22Rv1 (cell line): ENCODE results near the gene ARHGEF28.

Experiments
- ZFX ChIP-seq: fragments of 450-650 bp; IDR thresholded peaks from 2 replicates; pipeline ENCODE4 v1.6.1; 2017; ENCODE audit warnings: antibody characterized with exemption, borderline replicate concordance
- TF ChIP-seq, protein P1 (sequence below): fragments of 450-650 bp; IDR thresholded peaks from 2 replicates; pipeline ENCODE4 v1.5.1; 2017; ENCODE audit warnings: mild to moderate bottlenecking

DNA sequence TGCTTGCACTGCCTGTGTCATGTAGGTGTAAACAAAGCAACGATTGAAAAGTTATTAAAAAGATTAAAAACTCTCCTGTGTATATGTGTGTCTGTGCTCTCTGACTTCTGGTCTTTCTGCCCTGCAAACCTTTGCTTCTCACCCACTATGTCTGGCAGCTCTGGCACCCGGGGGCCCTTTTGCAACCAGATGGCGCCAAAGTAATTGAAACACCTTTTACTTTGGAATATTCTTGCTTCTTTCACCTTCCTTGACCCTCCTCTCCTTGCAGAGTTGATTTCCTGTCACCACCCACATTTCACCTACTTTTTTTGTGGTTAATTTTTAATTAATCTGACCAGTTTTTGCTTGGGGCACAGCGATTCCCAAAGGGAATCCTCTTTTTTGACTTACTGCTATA lies 275.5 kb downstream of the ARHGEF28 start:
- TF ChIP-seq, protein P1, sequence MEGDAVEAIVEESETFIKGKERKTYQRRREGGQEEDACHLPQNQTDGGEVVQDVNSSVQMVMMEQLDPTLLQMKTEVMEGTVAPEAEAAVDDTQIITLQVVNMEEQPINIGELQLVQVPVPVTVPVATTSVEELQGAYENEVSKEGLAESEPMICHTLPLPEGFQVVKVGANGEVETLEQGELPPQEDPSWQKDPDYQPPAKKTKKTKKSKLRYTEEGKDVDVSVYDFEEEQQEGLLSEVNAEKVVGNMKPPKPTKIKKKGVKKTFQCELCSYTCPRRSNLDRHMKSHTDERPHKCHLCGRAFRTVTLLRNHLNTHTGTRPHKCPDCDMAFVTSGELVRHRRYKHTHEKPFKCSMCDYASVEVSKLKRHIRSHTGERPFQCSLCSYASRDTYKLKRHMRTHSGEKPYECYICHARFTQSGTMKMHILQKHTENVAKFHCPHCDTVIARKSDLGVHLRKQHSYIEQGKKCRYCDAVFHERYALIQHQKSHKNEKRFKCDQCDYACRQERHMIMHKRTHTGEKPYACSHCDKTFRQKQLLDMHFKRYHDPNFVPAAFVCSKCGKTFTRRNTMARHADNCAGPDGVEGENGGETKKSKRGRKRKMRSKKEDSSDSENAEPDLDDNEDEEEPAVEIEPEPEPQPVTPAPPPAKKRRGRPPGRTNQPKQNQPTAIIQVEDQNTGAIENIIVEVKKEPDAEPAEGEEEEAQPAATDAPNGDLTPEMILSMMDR = peak; percentile 48; the same call in 1 of the 2 replicates
- no peak for TF ChIP-seq ZFX
